Ovary (tissue), 9 donors: ENCODE measurements around the gene CCDC160. TPM values are rescaled to one million over a fixed set of nuclear protein-coding genes. Genes with fewer than 3 reads are reported as not detected.
"Not testable (repeated sequence)": the region's sequence is repeated elsewhere in the genome, so short reads cannot be mapped to it uniquely, and the experiment has no call there.

ENCODE experiments used
- DNase-seq, 5 donors: peaks; one replicate each; pipeline ENCODE4 v3.0.0-alpha.2; 2019 to 2020
- H3K27ac ChIP-seq, 2 donors: fragments of 200-600 bp; one replicate each; pipeline versions ENCODE4 v1.5.1 to v1.8.0; 2019 to 2022
- H3K27me3 ChIP-seq: fragments of 200-600 bp; one replicate; pipeline ENCODE4 v1.8.0; 2022
- H3K36me3 ChIP-seq: fragments of 200-600 bp; sonication (generic); one replicate; pipeline ENCODE4 v1.5.1; 2019
- H3K4me1 ChIP-seq: one replicate; pipeline ENCODE4 v1.8.1; 2013; ENCODE audit warnings: mild to moderate bottlenecking, moderate library complexity; ENCODE audit not compliant: insufficient read depth
- H3K4me3 ChIP-seq: fragments of 200-600 bp; sonication (generic); one replicate; pipeline ENCODE4 v1.5.1; 2017
- H3K9me3 ChIP-seq, 2 donors: fragments of 200-600 bp in 1 of 2; sonication (generic) in 1 of 2; one replicate each; pipeline versions ENCODE4 v1.5.1 to v1.8.1; 2013 to 2019; ENCODE audit warnings: mild to moderate bottlenecking in 1 of 2, moderate library complexity in 1 of 2
- CTCF ChIP-seq, 3 donors: fragments of 450-650 bp in 2 of 3; fragments of 200-600 bp in 1 of 3; IDR thresholded peaks; one replicate each; pipeline versions ENCODE4 v1.5.1 to v1.8.0; 2016 to 2022; ENCODE audit warnings: antibody characterized with exemption in 3 of 3, mild to moderate bottlenecking in 1 of 3
- EP300 ChIP-seq: sonication (generic); formaldehyde crosslinking; IDR thresholded peaks from one replicate; pipeline ENCODE4 v1.6.1; 2017; ENCODE audit warnings: antibody characterized with exemption
- POLR2A ChIP-seq: fragments of 450-650 bp; IDR thresholded peaks from one replicate; pipeline ENCODE4 v1.6.1; 2017; ENCODE audit warnings: antibody characterized with exemption, mild to moderate bottlenecking, moderate library complexity
- WGBS, 3 donors: extraction: QIAGEN DNeasy Blood & Tissue Kit in 1 of 3; methylation state at CpG; one replicate each; pipeline versions ENCODE4 v1.1.5 to v1.1.7; 2013 to 2017; 5-methylcytosine and 5-hydroxymethylcytosine counted together
- intact Hi-C, 4 donors: fragments of 100-400 bp; cut with DNase I; formaldehyde crosslinking; loops; one replicate each; pipeline versions ENCODE4 v1.11.0 to v1.15.1; 2022 to 2023
- polyA plus RNA-seq, 2 donors: library from polyadenylated mRNA; stranded (reverse); fragments of 200-250 nt in 1 of 2; fragments of 350-450 nt in 1 of 2; fragmentation: Illumina TruSeq in 1 of 2; extraction: RNeasy Lipid Tissue Mini Kit (QIAGEN cat#74804) in 1 of 2; gene quantifications; one replicate each; pipeline ENCODE4 v1.2.3, GENCODE V29; 2013 to 2014
- total RNA-seq, 7 donors: library from RNA; depleted of rRNA in 2 of 7; stranded (reverse); fragments of >200 nt in 2 of 7; fragmentation: NEBNext Ultra II Directional in 3 of 7; extraction: Animal tissue kit (Norgen Biotek cat#: 25700) in 3 of 7; gene quantifications; one replicate each; pipeline versions ENCODE4 v1.1.0 to v1.2.4, GENCODE V29; 2016 to 2023
- donor health status: DM: no; HTN: no; CAD: no; lungs with moderate emphysema.
- donor health status: DM: no; HTN: no; CAD: no.
- donor health status: Bipolar disorder and iron deficiency.
- donor health status: DM: yes; HTN: yes; CAD: no.
- donor health status: DM: no; HTN: no; CAD: no.
- donor health status: DM: yes; HTN: yes; CAD: no.

CCDC160 gene
- total and polyA plus RNA-seq, 9 donors, result 0.33 to 1.8 (median 1.0) TPM

GRCh38 chrX:134202561-134202960 is 34.4 kb upstream of the CCDC160 start:
- TF ChIP-seq POLR2A, result no peak
- no peak for TF ChIP-seq EP300
- TF ChIP-seq CTCF (IDR thresholded peaks at IDR 0.05), result no peak
- no peaks in the 10 kb centered on the region for H3K9me3 ChIP-seq
- H3K36me3 ChIP-seq, result no peaks in the 10 kb centered on the region
- no peak overlapping the region for H3K4me3 ChIP-seq
- no peaks in the 10 kb centered on the region for H3K27me3 ChIP-seq
- DNase-seq, result no peak
- no peak overlapping the region for H3K27ac ChIP-seq
- intact Hi-C loops, result no loop called here
- H3K4me1 ChIP-seq, result no peaks in the 10 kb centered on the region
- 43 to 75% (median 50%) methylated on average over 1 of the region's 1 CpG for WGBS, 3 donors

- Histone ChIP-seq H3K9me3 (no peaks in the 10 kb centered on the region), H3K36me3 (no peaks in the 10 kb centered on the region), H3K4me1 (no peaks in the 10 kb centered on the region), H3K27me3 (no peaks in the 10 kb centered on the region), H3K27ac (no peak overlapping the region), H3K4me3 (no peak overlapping the region)
- no peak for DNase-seq
- TF ChIP-seq EP300 (no peak), CTCF (IDR thresholded peaks at IDR 0.05) (no peak), POLR2A (no peak)
- WGBS, 3 donors, result 51 to 58% (median 55%) methylated on average over 3 of the region's 3 CpGs
- intact Hi-C loops, result no loop called here
Measured at GRCh38 chrX:134206221-134206620, 30.8 kb upstream of the CCDC160 start.

- no peak overlapping the region for H3K27ac ChIP-seq
- H3K4me1 ChIP-seq, result no peaks in the 10 kb centered on the region
- intact Hi-C loops, result no loop called here
- DNase-seq, result no peak
- no peaks in the 10 kb centered on the region for H3K36me3 ChIP-seq
- no peaks in the 10 kb centered on the region for H3K9me3 ChIP-seq
- TF ChIP-seq POLR2A (no peak), CTCF (IDR thresholded peaks at IDR 0.05) (no peak), EP300 (no peak)
- no peaks in the 10 kb centered on the region for H3K27me3 ChIP-seq
- no peak overlapping the region for H3K4me3 ChIP-seq
Measured at GRCh38 chrX:134210465-134210864, 26.5 kb upstream of the CCDC160 start.

GRCh38 chrX:134235236-134235635 is 1.7 kb upstream of the CCDC160 start:
- Histone ChIP-seq H3K36me3 (no peaks in the 10 kb centered on the region), H3K27ac (no peak overlapping the region), H3K27me3 (no peaks in the 10 kb centered on the region), H3K4me1 (no peaks in the 10 kb centered on the region), H3K4me3 (no peak overlapping the region), H3K9me3 (no peaks in the 10 kb centered on the region)
- WGBS, 3 donors, result 54 to 68% (median 60%) methylated on average over 4 of the region's 4 CpGs
- DNase-seq, result no peak
- TF ChIP-seq CTCF (IDR thresholded peaks at IDR 0.05), result no peak
- no peak for TF ChIP-seq EP300
- TF ChIP-seq POLR2A, result no peak
- intact Hi-C loops, result no loop called here

- H3K27ac ChIP-seq, DNase-seq, intact Hi-C loops, H3K36me3 ChIP-seq, H3K27me3 ChIP-seq, H3K4me3 ChIP-seq, H3K4me1 ChIP-seq, H3K9me3 ChIP-seq: not testable (repeated sequence)
- 82 to 91% (median 87%) methylated on average over 9 of the region's 9 CpGs for WGBS, 3 donors
Measured at GRCh38 chrX:134238144-134238543, 1.2 kb downstream of the CCDC160 start.
